GM19397 (cell line): Measurements from ENCODE around the gene PWWP2B.

Experiments used
- ATAC-seq: cut with Tn5 transposase; IDR thresholded peaks from one replicate; pipeline ENCODE4 v1.9.1; 2021; ENCODE audit warnings: mild to moderate bottlenecking, moderate library complexity; ENCODE audit not compliant: unreplicated experiment

Gene PWWP2B

GRCh38 chr10:132406181-132406580 lies 9.2 kb downstream of the PWWP2B start:
- no peak for ATAC-seq

DNA sequence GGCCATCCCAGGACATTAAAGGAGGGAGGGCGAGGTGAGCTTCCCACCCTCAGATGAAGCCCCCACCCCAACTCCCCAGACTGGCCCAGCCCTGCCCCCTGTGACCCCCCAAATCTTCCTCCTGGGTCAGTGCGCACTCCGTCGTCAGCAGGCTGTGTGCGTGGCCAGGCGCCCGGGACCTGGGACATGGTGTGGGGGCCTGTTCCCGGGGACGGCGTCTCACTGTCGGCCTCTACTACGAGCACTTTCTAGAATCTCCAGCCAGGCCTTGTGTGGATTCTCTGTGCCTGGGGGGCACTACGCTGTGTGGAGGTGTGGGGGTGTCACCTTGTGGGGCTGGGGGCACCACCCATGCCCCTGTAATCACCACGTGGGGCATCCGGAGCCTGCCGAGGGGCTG lies 9.8 kb downstream of the PWWP2B start:
- ATAC-seq, result no peak

DNA sequence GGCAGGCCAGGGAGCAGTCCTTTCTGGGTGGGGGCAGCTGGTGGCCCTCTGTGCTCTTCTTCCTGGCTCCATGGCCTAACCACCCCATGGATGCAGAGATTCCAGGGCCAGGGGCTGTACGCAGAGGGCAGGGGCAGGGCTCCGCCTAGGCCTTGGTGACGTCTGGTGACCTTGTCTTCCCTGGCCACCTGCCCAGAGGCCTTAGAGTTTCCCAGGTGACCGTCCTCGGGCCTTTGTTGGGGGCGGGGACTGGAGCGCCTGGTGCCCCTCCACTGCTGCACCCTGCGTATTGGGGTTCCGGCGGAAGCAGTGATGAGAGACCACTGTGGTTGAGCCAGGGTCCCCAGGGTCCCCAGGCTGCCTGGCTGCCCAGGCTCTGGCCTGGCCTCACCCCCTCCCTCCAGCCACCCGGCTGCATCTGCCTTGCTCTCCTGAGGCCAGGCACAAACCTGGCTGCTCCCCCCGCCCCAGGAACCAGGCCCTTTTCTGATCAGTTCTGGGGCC lies 10.3 kb downstream of the PWWP2B start:
- no peak for ATAC-seq

- no peak for ATAC-seq
Measured at GRCh38 chr10:132407846-132408278, 10.9 kb downstream of the PWWP2B start.

DNA sequence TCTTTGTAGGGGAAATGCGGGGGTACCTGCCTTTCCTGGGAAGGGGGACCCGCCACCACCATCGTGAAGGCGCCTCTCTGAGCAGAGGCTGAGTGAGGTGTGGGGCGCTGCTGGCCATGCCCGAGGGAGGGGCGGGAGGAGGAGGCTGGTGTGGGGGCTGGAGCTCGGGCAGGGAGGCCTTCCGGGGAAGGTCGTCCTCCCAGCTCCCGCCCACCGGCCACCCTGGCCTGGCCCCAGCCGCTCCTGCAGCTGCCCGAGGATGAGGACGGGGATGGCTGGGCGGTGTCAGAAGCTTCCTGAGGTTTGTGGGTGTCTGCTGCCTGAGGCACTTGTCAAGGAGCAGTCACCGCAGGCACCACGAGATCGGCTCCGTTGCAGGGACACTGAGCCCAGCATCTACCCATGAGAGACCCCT lies 11.4 kb downstream of the PWWP2B start:
- no peak for ATAC-seq

DNA sequence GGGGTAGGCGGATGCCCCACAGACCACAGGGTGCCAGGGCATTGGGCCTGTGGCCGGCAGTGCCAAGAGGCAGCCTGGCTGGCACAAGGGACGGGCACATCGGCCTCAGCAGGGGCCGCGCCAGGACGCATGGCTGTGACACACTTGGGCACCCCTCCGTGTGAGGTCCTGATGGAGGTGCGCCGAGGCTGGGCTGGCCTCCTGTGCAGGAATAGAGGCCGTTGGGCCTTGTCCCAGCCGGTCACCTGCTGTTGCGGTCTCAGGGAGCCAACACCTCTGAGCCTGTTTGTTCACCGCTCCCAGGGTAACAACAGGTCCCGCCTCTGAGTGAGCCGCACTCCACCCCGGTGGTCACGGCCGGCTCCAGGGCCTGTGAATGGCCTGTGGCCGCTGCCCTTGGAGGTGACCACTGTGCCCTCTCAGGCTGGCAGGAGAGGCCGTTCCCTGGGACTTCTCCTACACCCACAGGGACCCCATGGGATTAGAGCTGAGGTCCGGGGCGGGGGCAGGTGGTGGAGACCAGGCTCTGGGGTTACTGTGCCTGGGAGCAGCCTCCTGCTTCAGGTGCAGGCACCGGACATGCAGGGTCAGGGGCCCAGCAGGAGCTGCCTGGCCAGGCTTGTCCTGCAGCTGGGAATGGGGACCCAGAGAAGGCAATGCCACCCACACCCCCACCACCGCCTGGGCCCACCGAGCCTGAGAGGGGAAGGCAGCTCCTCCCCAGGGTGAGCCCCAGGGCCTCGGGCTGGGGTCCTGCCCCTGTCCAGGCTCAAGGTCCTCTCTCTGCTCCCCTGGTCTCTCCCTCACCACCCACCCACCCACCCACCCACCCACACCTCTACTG lies 12.0 kb downstream of the PWWP2B start:
- ATAC-seq, result no peak

DNA sequence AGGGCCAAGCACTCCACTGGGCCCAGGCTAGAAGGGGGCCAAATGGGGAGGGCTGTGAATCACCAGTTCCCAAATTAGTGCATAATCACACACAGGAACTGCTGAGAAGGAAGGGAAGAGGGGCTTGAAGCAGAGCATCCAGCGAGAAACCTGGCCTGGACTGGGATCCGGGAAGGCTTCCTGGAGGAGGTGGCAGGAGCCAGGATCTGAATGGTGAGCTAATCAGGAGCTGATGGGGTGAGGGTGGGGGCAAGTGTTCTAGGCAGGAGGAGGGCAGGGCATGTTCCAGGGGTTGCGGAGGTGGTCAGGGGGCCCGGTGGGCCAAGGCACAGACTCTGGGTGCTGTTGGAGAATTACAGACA lies 12.6 kb downstream of the PWWP2B start:
- ATAC-seq, result no peak

- no peak for ATAC-seq
Measured at GRCh38 chr10:132410056-132410778, 13.2 kb downstream of the PWWP2B start.

- no peak for ATAC-seq
Measured at GRCh38 chr10:132410779-132411532, 14.0 kb downstream of the PWWP2B start.

GRCh38 chr10:132411561-132412253 lies 14.7 kb downstream of the PWWP2B start:
- ATAC-seq, result no peak

- ATAC-seq, result no peak
Measured at GRCh38 chr10:132412316-132413192, 15.6 kb downstream of the PWWP2B start.

GRCh38 chr10:132413226-132414205 lies 16.5 kb downstream of the PWWP2B start:
- no peak for ATAC-seq

DNA sequence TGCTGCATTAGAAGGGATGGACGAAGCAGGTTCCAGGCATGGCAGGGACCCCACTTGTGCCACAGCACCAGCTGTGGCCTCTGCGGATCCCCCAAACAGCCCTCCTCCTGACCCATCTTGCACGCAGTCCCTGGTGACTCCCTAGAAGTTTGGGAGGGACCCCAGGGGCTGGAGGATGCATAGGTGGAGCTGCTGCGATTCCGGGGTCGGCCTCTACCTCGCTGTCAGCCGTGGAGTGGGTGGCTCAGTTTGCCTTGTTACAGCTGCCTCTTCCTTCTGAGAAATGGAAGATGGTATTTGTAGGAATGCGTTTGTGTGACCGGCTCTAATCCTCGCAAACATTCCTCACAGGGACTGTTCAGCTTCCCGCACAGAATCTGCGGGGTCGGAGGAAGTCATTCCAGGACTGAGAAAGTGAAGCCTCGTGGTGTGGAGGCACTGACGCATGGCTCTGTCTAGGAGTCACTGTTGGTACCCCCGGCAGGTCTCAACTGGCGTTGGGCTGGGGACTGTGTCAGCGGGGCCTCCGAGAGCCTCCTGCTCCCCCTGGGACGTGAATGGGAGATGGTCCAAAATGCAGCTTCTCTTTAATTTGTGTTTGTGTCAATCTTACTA lies 17.5 kb downstream of the PWWP2B start:
- ATAC-seq, result no peak

DNA sequence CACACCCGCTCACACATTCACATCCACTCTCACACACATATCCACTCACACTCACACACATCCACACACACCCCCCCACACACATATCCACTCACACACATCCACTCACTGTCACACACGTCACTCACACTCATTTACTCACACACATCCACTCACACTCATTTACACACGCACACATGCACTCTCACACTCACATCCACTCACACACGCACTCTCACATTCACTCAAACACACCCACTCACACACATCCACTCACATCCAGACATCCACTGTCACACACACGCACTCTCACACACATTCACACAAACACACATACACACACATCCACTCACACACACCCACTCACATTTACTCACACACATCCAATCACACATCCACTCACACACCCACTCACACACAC lies 18.3 kb downstream of the PWWP2B start:
- no peak for ATAC-seq

DNA sequence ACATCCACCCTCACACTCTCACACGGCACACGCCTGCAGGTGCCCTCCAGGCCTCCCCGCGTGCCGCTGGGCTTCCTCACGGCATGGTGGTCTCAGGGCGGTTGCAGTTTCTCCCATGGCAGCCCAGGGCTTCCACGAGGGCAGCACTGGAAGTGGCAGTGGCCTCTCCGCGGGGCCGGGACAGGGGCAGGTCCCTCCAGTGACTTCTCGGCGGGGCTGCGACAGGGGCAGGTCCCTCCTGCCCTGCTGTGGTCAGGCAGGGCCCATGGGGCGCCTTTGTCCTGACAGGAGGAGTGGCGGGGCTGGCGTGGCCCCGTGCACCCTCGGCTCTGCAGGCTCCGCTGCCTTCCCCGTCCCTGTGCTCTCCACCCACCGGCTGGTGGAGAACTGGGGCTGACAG lies 19.0 kb downstream of the PWWP2B start:
- no peak for ATAC-seq

- ATAC-seq, result no peak
Measured at GRCh38 chr10:132416566-132417256, 19.7 kb downstream of the PWWP2B start.

DNA sequence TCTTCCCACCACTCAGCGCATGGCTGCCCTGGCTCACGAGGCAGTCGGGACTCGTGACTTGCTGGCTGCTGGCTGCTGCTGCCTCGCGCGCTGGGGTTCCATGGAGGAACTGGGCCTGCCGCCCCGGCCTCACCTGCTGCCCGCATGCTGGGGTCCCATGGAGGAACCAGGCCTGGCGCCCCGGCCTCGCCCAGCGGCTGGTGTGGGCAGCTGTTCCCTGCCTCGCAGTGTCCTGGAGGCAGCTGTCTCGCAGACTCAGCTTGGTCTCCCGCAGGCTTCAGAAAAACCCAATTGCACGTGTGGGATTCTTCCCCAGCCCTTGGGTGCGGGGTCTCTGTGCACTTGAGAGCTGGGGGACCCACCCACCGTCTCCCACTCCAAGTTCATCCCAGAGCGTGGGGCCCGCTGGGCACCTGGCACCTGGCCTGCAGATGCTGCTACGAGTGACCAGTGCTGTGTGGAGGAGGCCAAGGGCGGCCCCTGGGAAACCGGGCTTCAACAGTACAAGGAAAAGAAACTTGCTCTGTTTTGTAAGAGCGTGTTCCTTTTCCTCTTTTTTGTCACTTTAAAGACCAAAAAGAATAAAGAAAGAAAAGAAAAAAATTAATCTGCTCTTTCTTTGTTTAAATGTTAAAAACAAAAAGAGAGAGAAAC lies 20.4 kb downstream of the PWWP2B start:
- no peak for ATAC-seq
